K562 (cell line): Measurements from ENCODE around the gene PPIP5K2. TPM values are rescaled to one million over a fixed set of nuclear protein-coding genes. Genes with fewer than 3 reads are reported as not detected.

Source experiments
- ATF1 ChIP-seq, 2 experiments: fragments of 450-650 bp in 1 of 2; IDR thresholded peaks; 2 replicates each; pipeline ENCODE4 v1.6.1; 2016; ENCODE audit warnings: missing compliant biosample characterization in 1 of 2, missing genetic modification characterization in 1 of 2
- ATF2 ChIP-seq: sonication (generic); formaldehyde crosslinking; IDR thresholded peaks from 2 replicates; pipeline ENCODE4 v1.8.1; 2022; ENCODE audit warnings: missing genetic modification reagents
- ELF2 ChIP-seq: fragments of 250-450 bp; sonication (Bioruptor Pico); IDR thresholded peaks from 2 replicates; pipeline ENCODE4 v1.5.0; 2021; ENCODE audit warnings: mild to moderate bottlenecking
- FOS ChIP-seq: IDR thresholded peaks from 3 replicates; pipeline ENCODE4 v1.6.1; 2011; ENCODE audit not compliant: insufficient read length; ENCODE audit errors: extremely low read depth
- HNRNPK ChIP-seq: fragments of 200-400 bp; formaldehyde crosslinking; IDR thresholded peaks from one replicate; pipeline ENCODE4 v1.6.1; 2018; ENCODE audit warnings: mild to moderate bottlenecking, low read depth, low read length; ENCODE audit not compliant: poor library complexity, severe bottlenecking
- NCOA2 ChIP-seq, 2 experiments: fragments of 450-650 bp; IDR thresholded peaks; 2 replicates each; pipeline ENCODE4 v1.6.1; 2018; ENCODE audit warnings: mild to moderate bottlenecking in 2 of 2, moderate library complexity in 1 of 2; ENCODE audit not compliant: partially characterized antibody in 2 of 2
- POLR2G ChIP-seq: fragments of 200-400 bp; formaldehyde crosslinking; IDR thresholded peaks from 2 replicates; pipeline ENCODE4 v1.6.1; 2017; ENCODE audit warnings: low read depth, mild to moderate bottlenecking, antibody characterized with exemption, low read length, moderate library complexity
- SLC30A9 ChIP-seq: fragments of 250-450 bp; sonication (Bioruptor Pico); IDR thresholded peaks from 2 replicates; pipeline ENCODE4 v1.8.0; 2022; ENCODE audit warnings: mild to moderate bottlenecking, moderate library complexity
- SMARCE1 ChIP-seq: fragments of 450-650 bp; IDR thresholded peaks from 2 replicates; pipeline ENCODE4 v1.7.1; 2016; ENCODE audit warnings: mild to moderate bottlenecking
- SOX6 ChIP-seq: fragments of 450-650 bp; IDR thresholded peaks from 2 replicates; pipeline ENCODE4 v1.6.1; 2014; ENCODE audit warnings: mild to moderate bottlenecking
- TARDBP ChIP-seq: fragments of 450-650 bp; IDR thresholded peaks from 2 replicates; pipeline ENCODE4 v1.6.1; 2016
- TGIF2 ChIP-seq: sonication (generic); formaldehyde crosslinking; IDR thresholded peaks from 2 replicates; pipeline ENCODE4 v1.8.1; 2022; ENCODE audit warnings: mild to moderate bottlenecking, missing genetic modification reagents, moderate library complexity
- TOE1 ChIP-seq, 2 experiments: fragments of 450-650 bp in 1 of 2; sonication (generic) in 1 of 2; formaldehyde crosslinking in 1 of 2; IDR thresholded peaks; 2 replicates each; pipeline versions ENCODE4 v1.7.1 to v1.8.0; 2016 to 2022; ENCODE audit warnings: borderline replicate concordance in 2 of 2, mild to moderate bottlenecking in 2 of 2, antibody characterized with exemption in 1 of 2, inconsistent platforms in 1 of 2, low read depth in 1 of 2, missing genetic modification reagents in 1 of 2, moderate library complexity in 1 of 2
- ZNF444 ChIP-seq: fragments of 250-450 bp; sonication (Bioruptor Pico); IDR thresholded peaks from 2 replicates; pipeline ENCODE4 v1.4.0; 2020; ENCODE audit warnings: mild to moderate bottlenecking, moderate library complexity
- polyA plus RNA-seq, 8 experiments: library from polyadenylated mRNA; depleted of rRNA in 4 of 8; stranded (reverse) in 5 of 8; unstranded in 3 of 8; fragments of >200 nt; fragmentation: Nextera tagmentation in 2 of 8; fragmentation: Illumina TruSeq in 1 of 8; extraction: Ambion mirVana in 2 of 8; extraction: Trizol in 1 of 8; gene quantifications; 2 replicates each; pipeline versions ENCODE4 v1.2.1 to v1.2.3, GENCODE V29; 2011 to 2014; ENCODE audit warnings: inconsistent platforms in 1 of 8, missing spikeins in 1 of 8
- total RNA-seq, 7 experiments: library from RNA; depleted of rRNA in 6 of 7; stranded (reverse); fragments of >200 nt in 6 of 7; fragmentation: Illumina TruSeq in 2 of 7; extraction: Trizol in 2 of 7; gene quantifications; 2 replicates each; pipeline versions ENCODE4 v1.2.1 to v1.2.3, GENCODE V29; 2011 to 2021; ENCODE audit warnings: low replicate concordance in 1 of 7
- TF ChIP-seq, protein P1 (sequence below): fragments of 450-650 bp; IDR thresholded peaks from 2 replicates; pipeline ENCODE4 v1.6.1; 2017; ENCODE audit warnings: antibody characterized with exemption, mild to moderate bottlenecking
- TF ChIP-seq, protein P2 (sequence below): sonication (generic); formaldehyde crosslinking; IDR thresholded peaks from 2 replicates; pipeline ENCODE4 v1.8.1; 2023; ENCODE audit warnings: mild to moderate bottlenecking, missing genetic modification reagents, moderate library complexity
- TF ChIP-seq, protein P3 (sequence below), 2 experiments: fragments of 250-450 bp in 1 of 2; fragments of 450-650 bp in 1 of 2; sonication (Bioruptor Pico) in 1 of 2; IDR thresholded peaks; 2 replicates each; pipeline versions ENCODE4 v1.6.1 to v1.8.0; 2016 to 2021; ENCODE audit warnings: mild to moderate bottlenecking in 2 of 2, moderate library complexity in 2 of 2, missing compliant biosample characterization in 1 of 2, missing genetic modification characterization in 1 of 2

Gene PPIP5K2
- total and polyA plus RNA-seq, 9 of the 15 experiments (the other 6 are each of a cell fraction or from before 2014, with no cell fraction given): 39.4 to 150 (median 99.1) TPM

- TF ChIP-seq, protein P1, sequence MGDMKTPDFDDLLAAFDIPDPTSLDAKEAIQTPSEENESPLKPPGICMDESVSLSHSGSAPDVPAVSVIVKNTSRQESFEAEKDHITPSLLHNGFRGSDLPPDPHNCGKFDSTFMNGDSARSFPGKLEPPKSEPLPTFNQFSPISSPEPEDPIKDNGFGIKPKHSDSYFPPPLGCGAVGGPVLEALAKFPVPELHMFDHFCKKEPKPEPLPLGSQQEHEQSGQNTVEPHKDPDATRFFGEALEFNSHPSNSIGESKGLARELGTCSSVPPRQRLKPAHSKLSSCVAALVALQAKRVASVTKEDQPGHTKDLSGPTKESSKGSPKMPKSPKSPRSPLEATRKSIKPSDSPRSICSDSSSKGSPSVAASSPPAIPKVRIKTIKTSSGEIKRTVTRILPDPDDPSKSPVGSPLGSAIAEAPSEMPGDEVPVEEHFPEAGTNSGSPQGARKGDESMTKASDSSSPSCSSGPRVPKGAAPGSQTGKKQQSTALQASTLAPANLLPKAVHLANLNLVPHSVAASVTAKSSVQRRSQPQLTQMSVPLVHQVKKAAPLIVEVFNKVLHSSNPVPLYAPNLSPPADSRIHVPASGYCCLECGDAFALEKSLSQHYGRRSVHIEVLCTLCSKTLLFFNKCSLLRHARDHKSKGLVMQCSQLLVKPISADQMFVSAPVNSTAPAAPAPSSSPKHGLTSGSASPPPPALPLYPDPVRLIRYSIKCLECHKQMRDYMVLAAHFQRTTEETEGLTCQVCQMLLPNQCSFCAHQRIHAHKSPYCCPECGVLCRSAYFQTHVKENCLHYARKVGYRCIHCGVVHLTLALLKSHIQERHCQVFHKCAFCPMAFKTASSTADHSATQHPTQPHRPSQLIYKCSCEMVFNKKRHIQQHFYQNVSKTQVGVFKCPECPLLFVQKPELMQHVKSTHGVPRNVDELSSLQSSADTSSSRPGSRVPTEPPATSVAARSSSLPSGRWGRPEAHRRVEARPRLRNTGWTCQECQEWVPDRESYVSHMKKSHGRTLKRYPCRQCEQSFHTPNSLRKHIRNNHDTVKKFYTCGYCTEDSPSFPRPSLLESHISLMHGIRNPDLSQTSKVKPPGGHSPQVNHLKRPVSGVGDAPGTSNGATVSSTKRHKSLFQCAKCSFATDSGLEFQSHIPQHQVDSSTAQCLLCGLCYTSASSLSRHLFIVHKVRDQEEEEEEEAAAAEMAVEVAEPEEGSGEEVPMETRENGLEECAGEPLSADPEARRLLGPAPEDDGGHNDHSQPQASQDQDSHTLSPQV: no peak
- no peak for TF ChIP-seq TGIF2 (CRISPR knock-in tag)
- TF ChIP-seq TARDBP: no peak
- TF ChIP-seq ZNF444 (CRISPR knock-in tag): no peak
- peak in 1 of 2 experiments; percentile 74 for TF ChIP-seq NCOA2 (IDR thresholded peaks at IDR 0.05; ENCODE audit: partially characterized antibody in 2 of 2)
- TF ChIP-seq SMARCE1: no peak
- no peak for TF ChIP-seq SOX6
- no peak for TF ChIP-seq ATF1 (CRISPR knock-in tag; IDR thresholded peaks at IDR 0.05)
- TF ChIP-seq ATF1 (tag; IDR thresholded peaks at IDR 0.05): no peak
- no peak for TF ChIP-seq POLR2G
- no peak for TF ChIP-seq ATF2 (CRISPR knock-in tag)
- no peak for TF ChIP-seq HNRNPK
- TF ChIP-seq ELF2 (CRISPR knock-in tag): no peak
- no peak for TF ChIP-seq SLC30A9 (CRISPR knock-in tag)
- no peak for TF ChIP-seq TOE1 (IDR thresholded peaks at IDR 0.05; ENCODE audit: borderline replicate concordance)
- TF ChIP-seq TOE1 (CRISPR knock-in tag; IDR thresholded peaks at IDR 0.05; ENCODE audit: borderline replicate concordance, low read depth): no peak
- TF ChIP-seq, protein P2, sequence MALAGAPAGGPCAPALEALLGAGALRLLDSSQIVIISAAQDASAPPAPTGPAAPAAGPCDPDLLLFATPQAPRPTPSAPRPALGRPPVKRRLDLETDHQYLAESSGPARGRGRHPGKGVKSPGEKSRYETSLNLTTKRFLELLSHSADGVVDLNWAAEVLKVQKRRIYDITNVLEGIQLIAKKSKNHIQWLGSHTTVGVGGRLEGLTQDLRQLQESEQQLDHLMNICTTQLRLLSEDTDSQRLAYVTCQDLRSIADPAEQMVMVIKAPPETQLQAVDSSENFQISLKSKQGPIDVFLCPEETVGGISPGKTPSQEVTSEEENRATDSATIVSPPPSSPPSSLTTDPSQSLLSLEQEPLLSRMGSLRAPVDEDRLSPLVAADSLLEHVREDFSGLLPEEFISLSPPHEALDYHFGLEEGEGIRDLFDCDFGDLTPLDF: no peak
- TF ChIP-seq, protein P3, sequence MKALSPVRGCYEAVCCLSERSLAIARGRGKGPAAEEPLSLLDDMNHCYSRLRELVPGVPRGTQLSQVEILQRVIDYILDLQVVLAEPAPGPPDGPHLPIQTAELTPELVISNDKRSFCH (CRISPR knock-in tag; IDR thresholded peaks at IDR 0.05): no peak
- TF ChIP-seq, protein P3 (tag; IDR thresholded peaks at IDR 0.05): no peak
- TF ChIP-seq FOS: no peak
Measured at GRCh38 chr5:103120607-103121200, 603 bp downstream of the PPIP5K2 start (continued).
